ENCODE measurements around the gene DNAH1. TPM values are rescaled to one million over a fixed set of nuclear protein-coding genes. Genes with fewer than 3 reads are reported as not detected.

The DNAH1 gene
- total and polyA plus RNA-seq, 2 donors (not counting 1 experiment from before 2014, with no cell fraction given): 47.2 to 59.2 TPM

- H3K4me3 ChIP-seq (ENCODE audit: control extremely low read depth in 1 of 5, extremely low read depth in 1 of 5, insufficient read depth in 1 of 5, low read depth in 2 of 5, low read length in 4 of 5): no peak overlapping the region
- ChIA-PET CTCF (no interaction called here), POLR2A (no interaction called here)
- H3K9me3 ChIP-seq (ENCODE audit: control extremely low read depth in 1 of 3, control insufficient read depth in 2 of 3, insufficient read depth in 1 of 3, low read length in 2 of 3): no peaks in the 10 kb centered on the region
- no peaks in the 10 kb centered on the region for H3K27me3 Mint-ChIP-seq
- no peak overlapping the region for H2AFZ ChIP-seq (ENCODE audit: insufficient read depth, low read depth, low read length, poor library complexity, severe bottlenecking)
- H3K4me1 Mint-ChIP-seq: no peaks in the 10 kb centered on the region
- TF ChIP-seq CTCF (IDR thresholded peaks at IDR 0.05) (no peak), EZH2 (IDR thresholded peaks at IDR 0.05; ENCODE audit: borderline replicate concordance, insufficient read depth, low read depth, low read length, poor library complexity, severe bottlenecking) (no peak)
- DNase-seq (no peak), ATAC-seq (ENCODE audit: low read depth) (no peak)
- no peak overlapping the region for H3K9ac ChIP-seq (ENCODE audit: low read length)
- no peaks in the 10 kb centered on the region for H3K36me3 ChIP-seq (replicated peaks in 1 of 2; ENCODE audit: control extremely low read depth in 1 of 2, control insufficient read depth in 1 of 2, extremely low read depth in 1 of 2, insufficient read depth in 2 of 2, low read length in 1 of 2)
- no peaks in the 10 kb centered on the region for H4K20me1 ChIP-seq (ENCODE audit: control insufficient read depth, insufficient read depth, low read length, poor library complexity, severe bottlenecking)
- H3K79me2 ChIP-seq (ENCODE audit: control insufficient read depth, insufficient read depth, low read length): no peaks in the 10 kb centered on the region
- no peaks in the 10 kb centered on the region for H3K4me1 ChIP-seq (ENCODE audit: control insufficient read depth in 2 of 2, insufficient read depth in 2 of 2, low read length in 2 of 2)
- no peak overlapping the region for H3K27ac Mint-ChIP-seq
- H3K27me3 ChIP-seq (replicated peaks in 1 of 4; ENCODE audit: control extremely low read depth in 1 of 4, control insufficient read depth in 3 of 4, insufficient read depth in 4 of 4, low read length in 3 of 4): no peaks in the 10 kb centered on the region
- intact Hi-C loops (cut with micrococcal nuclease): no loop called here
- WGBS (ENCODE audit: insufficient coverage): 92% methylated on average over 12 of the region's 13 CpGs
- no peak overlapping the region for H3K4me2 ChIP-seq (replicated peaks; ENCODE audit: low read depth, low read length, poor library complexity, severe bottlenecking)
- H3K4me3 Mint-ChIP-seq: no peak overlapping the region
- H3K27ac ChIP-seq (ENCODE audit: low read length in 2 of 2): no peak overlapping the region
- no peaks in the 10 kb centered on the region for H3K9me3 Mint-ChIP-seq (ENCODE audit: insufficient read depth)
Observed at GRCh38 chr3:52436500-52437149, 120.5 kb downstream of the DNAH1 start.

- no peak overlapping the region for H3K4me3 Mint-ChIP-seq
- Histone ChIP-seq H3K27me3 (replicated peaks in 1 of 4; ENCODE audit: control extremely low read depth in 1 of 4, control insufficient read depth in 3 of 4, insufficient read depth in 4 of 4, low read length in 3 of 4) (no peaks in the 10 kb centered on the region), H3K36me3 (replicated peaks in 1 of 2; ENCODE audit: control extremely low read depth in 1 of 2, control insufficient read depth in 1 of 2, extremely low read depth in 1 of 2, insufficient read depth in 2 of 2, low read length in 1 of 2) (no peaks in the 10 kb centered on the region), H3K4me1 (ENCODE audit: control insufficient read depth in 2 of 2, insufficient read depth in 2 of 2, low read length in 2 of 2) (no peaks in the 10 kb centered on the region), H2AFZ (ENCODE audit: insufficient read depth, low read depth, low read length, poor library complexity, severe bottlenecking) (no peak overlapping the region), H3K4me3 (ENCODE audit: control extremely low read depth in 1 of 5, extremely low read depth in 1 of 5, insufficient read depth in 1 of 5, low read depth in 2 of 5, low read length in 4 of 5) (no peak overlapping the region), H3K4me2 (replicated peaks; ENCODE audit: low read depth, low read length, poor library complexity, severe bottlenecking) (no peak overlapping the region), H3K9ac (ENCODE audit: low read length) (no peak overlapping the region), H3K27ac (ENCODE audit: low read length in 2 of 2) (no peak overlapping the region), H3K79me2 (ENCODE audit: control insufficient read depth, insufficient read depth, low read length) (no peaks in the 10 kb centered on the region), H3K9me3 (ENCODE audit: control extremely low read depth in 1 of 3, control insufficient read depth in 2 of 3, insufficient read depth in 1 of 3, low read length in 2 of 3) (no peaks in the 10 kb centered on the region), H4K20me1 (ENCODE audit: control insufficient read depth, insufficient read depth, low read length, poor library complexity, severe bottlenecking) (no peaks in the 10 kb centered on the region)
- no peak for DNase-seq
- POLR2A ChIA-PET: no interaction called here
- H3K9me3 Mint-ChIP-seq (ENCODE audit: insufficient read depth): no peaks in the 10 kb centered on the region
- TF ChIP-seq CTCF (IDR thresholded peaks at IDR 0.05) (no peak), EZH2 (IDR thresholded peaks at IDR 0.05; ENCODE audit: borderline replicate concordance, insufficient read depth, low read depth, low read length, poor library complexity, severe bottlenecking) (no peak)
- intact Hi-C loops (cut with micrococcal nuclease): no loop called here
- no peaks in the 10 kb centered on the region for H3K27me3 Mint-ChIP-seq
- CTCF ChIA-PET: no interaction called here
- H3K4me1 Mint-ChIP-seq: no peaks in the 10 kb centered on the region
- WGBS (ENCODE audit: insufficient coverage): 93% methylated on average over 15 of the region's 15 CpGs
- ATAC-seq (ENCODE audit: low read depth): no peak
- no peak overlapping the region for H3K27ac Mint-ChIP-seq
Observed at GRCh38 chr3:52437326-52438103, 121.4 kb downstream of the DNAH1 start.
